ENCODE results near the gene RAB7A. TPM values are rescaled to one million over a fixed set of nuclear protein-coding genes. Genes with fewer than 3 reads are reported as not detected.
A peak's percentile ranks its signal among the peaks of the same experiment; 100 is the strongest.

Gene RAB7A
- total RNA-seq, 4 donors from 2014 or later, result 45.0 to 121 (median 101) TPM

DNA sequence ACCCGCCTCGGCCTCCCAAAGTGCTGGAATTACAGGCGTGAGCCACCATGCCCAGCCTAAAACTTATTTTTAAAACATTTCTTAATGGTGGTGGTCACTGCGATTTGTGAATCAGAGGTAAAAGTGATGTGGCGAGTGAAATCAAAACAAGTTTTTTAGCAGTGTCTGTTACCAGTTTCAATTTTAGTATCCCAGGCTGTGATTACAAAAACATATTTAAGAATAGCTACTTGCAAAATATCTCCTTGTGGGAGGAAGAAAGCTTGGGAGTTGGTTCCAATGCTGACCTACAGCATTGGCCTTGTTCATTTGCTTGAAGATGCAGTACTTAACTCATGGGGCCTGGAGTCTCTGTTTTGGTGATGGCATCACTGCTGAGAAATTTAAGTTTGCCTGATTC is 4.5 kb downstream of the RAB7A start:
- peaks cover 35 to 82% (median 53%) of the 10 kb centered on the region in 4 donors for H3K4me1 ChIP-seq
- no peaks in the 10 kb centered on the region for H3K27me3 ChIP-seq
- H3K27ac ChIP-seq, result peak overlapping the region in 1 of 4 donors; percentile 11
- no peaks in the 10 kb centered on the region for H3K9me3 ChIP-seq
- no peak overlapping the region for H3K4me3 ChIP-seq
- H3K36me3 ChIP-seq, result no peaks in the 10 kb centered on the region
- no peak for TF ChIP-seq POLR2A (IDR thresholded peaks at IDR 0.05)
- no peak for DNase-seq
- in situ Hi-C loops (cut with MboI; ENCODE audit: low pct_ligation_motif_present in 1 of 4, low pct_unique_long_range_greater_than_20kb in 1 of 4, low sequenced_read_pairs in 3 of 4), result no loop called here
- 67 to 74% methylated on average over 1 to 5 of the region's 5 CpGs for WGBS, 2 donors (ENCODE audit: low coverage in 1 of 2)
- intact Hi-C loops (cut with DNase I; ENCODE audit: low total_unique reads), result no loop called here

- no peak for TF ChIP-seq POLR2A (IDR thresholded peaks at IDR 0.05)
- no peak for TF ChIP-seq EP300 (IDR thresholded peaks at IDR 0.05; ENCODE audit: low read depth)
- TF ChIP-seq CTCF (IDR thresholded peaks at IDR 0.05), result no peak
- no peak for TF ChIP-seq POLR2AphosphoS5 (IDR thresholded peaks at IDR 0.05)
- peaks cover 0 to 8% (median 0%) of the 10 kb centered on the region in 4 donors for H3K36me3 ChIP-seq
- in situ Hi-C loops (cut with MboI; ENCODE audit: low pct_ligation_motif_present in 1 of 4, low pct_unique_long_range_greater_than_20kb in 1 of 4, low sequenced_read_pairs in 3 of 4), result no loop called here
- H3K27ac ChIP-seq, result no peak overlapping the region
- no peaks in the 10 kb centered on the region for H3K27me3 ChIP-seq
- WGBS, 2 donors (ENCODE audit: low coverage in 1 of 2), result 70 to 84% methylated on average over 3 of the region's 3 CpGs
- intact Hi-C loops (cut with DNase I; ENCODE audit: low total_unique reads), result no loop called here
- no peaks in the 10 kb centered on the region for H3K9me3 ChIP-seq
- H3K4me1 ChIP-seq, result peaks cover 29 to 81% (median 42%) of the 10 kb centered on the region in 4 donors
- no peak overlapping the region for H3K4me3 ChIP-seq
- DNase-seq, result no peak
Measured at GRCh38 chr3:128734523-128735189, 8.7 kb downstream of the RAB7A start.

GRCh38 chr3:128735287-128735686 is 9.3 kb downstream of the RAB7A start:
- in situ Hi-C loops (cut with MboI; ENCODE audit: low pct_ligation_motif_present in 1 of 4, low pct_unique_long_range_greater_than_20kb in 1 of 4, low sequenced_read_pairs in 3 of 4) (no loop called here), intact Hi-C loops (cut with DNase I; ENCODE audit: low total_unique reads) (no loop called here)
- Histone ChIP-seq H3K4me3 (no peak overlapping the region), H3K27ac (peak overlapping the region in 2 of 4 donors; percentile 19 to 20), H3K36me3 (peaks cover 0 to 8% (median 0%) of the 10 kb centered on the region in 4 donors), H3K9me3 (no peaks in the 10 kb centered on the region), H3K4me1 (peaks cover 29 to 76% (median 42%) of the 10 kb centered on the region in 4 donors), H3K27me3 (no peaks in the 10 kb centered on the region)
- TF ChIP-seq POLR2AphosphoS5 (IDR thresholded peaks at IDR 0.05), result no peak
- no peak for TF ChIP-seq EP300 (IDR thresholded peaks at IDR 0.05; ENCODE audit: low read depth)
- no peak for TF ChIP-seq POLR2A (IDR thresholded peaks at IDR 0.05)
- TF ChIP-seq CTCF (IDR thresholded peaks at IDR 0.05), result no peak
- DNase-seq, result no peak

GRCh38 chr3:128735884-128736283 is 9.9 kb downstream of the RAB7A start:
- peak overlapping the region in 2 of 4 donors; percentile 19 to 20 for H3K27ac ChIP-seq
- intact Hi-C loops (cut with DNase I; ENCODE audit: low total_unique reads), result no loop called here
- WGBS, 2 donors (ENCODE audit: low coverage in 1 of 2), result 36 to 42% methylated on average over 2 of the region's 2 CpGs

More at GRCh38 chr3:128735884-128736283, 9.9 kb downstream of the RAB7A start:
- no peaks in the 10 kb centered on the region for H3K9me3 ChIP-seq
- peaks cover 29 to 75% (median 39%) of the 10 kb centered on the region in 4 donors for H3K4me1 ChIP-seq
- DNase-seq, result no peak
- H3K4me3 ChIP-seq, result no peak overlapping the region
- peaks cover 0 to 8% (median 0%) of the 10 kb centered on the region in 4 donors for H3K36me3 ChIP-seq
- in situ Hi-C loops (cut with MboI; ENCODE audit: low pct_ligation_motif_present in 1 of 4, low pct_unique_long_range_greater_than_20kb in 1 of 4, low sequenced_read_pairs in 3 of 4), result no loop called here
- no peaks in the 10 kb centered on the region for H3K27me3 ChIP-seq
- TF ChIP-seq EP300 (IDR thresholded peaks at IDR 0.05; ENCODE audit: low read depth) (no peak), POLR2AphosphoS5 (IDR thresholded peaks at IDR 0.05) (no peak), CTCF (IDR thresholded peaks at IDR 0.05) (no peak), POLR2A (IDR thresholded peaks at IDR 0.05) (no peak)
